Measurements from ENCODE around the gene LACTB.

The LACTB gene

DNA sequence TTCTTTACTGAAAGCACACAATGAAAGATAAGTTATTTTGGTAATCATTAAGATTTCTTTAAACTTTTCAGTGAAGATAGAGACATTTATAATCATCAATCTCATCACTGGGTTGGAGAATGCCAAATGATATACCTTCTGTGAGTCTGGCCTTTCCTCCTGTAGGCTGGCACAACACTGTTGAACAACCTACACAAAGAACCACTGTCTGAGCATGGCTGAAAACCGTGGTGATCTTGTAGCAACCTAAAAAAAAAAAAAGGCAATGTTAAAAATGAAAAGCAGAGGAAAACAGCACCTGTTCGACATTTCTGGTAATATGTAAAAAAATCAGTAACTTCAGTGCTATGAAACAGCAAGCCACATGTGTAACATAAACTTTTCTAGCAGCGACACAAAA is 33.8 kb downstream of the LACTB start:
- H3K4me3 ChIP-seq (ENCODE audit: low read depth, low read length), result peak overlapping the region; percentile 94
- DNase-seq (ENCODE audit: low read depth), result no peak
- TF ChIP-seq, protein P1, sequence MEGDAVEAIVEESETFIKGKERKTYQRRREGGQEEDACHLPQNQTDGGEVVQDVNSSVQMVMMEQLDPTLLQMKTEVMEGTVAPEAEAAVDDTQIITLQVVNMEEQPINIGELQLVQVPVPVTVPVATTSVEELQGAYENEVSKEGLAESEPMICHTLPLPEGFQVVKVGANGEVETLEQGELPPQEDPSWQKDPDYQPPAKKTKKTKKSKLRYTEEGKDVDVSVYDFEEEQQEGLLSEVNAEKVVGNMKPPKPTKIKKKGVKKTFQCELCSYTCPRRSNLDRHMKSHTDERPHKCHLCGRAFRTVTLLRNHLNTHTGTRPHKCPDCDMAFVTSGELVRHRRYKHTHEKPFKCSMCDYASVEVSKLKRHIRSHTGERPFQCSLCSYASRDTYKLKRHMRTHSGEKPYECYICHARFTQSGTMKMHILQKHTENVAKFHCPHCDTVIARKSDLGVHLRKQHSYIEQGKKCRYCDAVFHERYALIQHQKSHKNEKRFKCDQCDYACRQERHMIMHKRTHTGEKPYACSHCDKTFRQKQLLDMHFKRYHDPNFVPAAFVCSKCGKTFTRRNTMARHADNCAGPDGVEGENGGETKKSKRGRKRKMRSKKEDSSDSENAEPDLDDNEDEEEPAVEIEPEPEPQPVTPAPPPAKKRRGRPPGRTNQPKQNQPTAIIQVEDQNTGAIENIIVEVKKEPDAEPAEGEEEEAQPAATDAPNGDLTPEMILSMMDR (IDR thresholded peaks at IDR 0.05; ENCODE audit: low read depth, low read length, missing control alignments), result no peak
- in situ Hi-C loops (cut with HindIII; ENCODE audit: low sequenced_read_pairs), result no loop called here

DNA sequence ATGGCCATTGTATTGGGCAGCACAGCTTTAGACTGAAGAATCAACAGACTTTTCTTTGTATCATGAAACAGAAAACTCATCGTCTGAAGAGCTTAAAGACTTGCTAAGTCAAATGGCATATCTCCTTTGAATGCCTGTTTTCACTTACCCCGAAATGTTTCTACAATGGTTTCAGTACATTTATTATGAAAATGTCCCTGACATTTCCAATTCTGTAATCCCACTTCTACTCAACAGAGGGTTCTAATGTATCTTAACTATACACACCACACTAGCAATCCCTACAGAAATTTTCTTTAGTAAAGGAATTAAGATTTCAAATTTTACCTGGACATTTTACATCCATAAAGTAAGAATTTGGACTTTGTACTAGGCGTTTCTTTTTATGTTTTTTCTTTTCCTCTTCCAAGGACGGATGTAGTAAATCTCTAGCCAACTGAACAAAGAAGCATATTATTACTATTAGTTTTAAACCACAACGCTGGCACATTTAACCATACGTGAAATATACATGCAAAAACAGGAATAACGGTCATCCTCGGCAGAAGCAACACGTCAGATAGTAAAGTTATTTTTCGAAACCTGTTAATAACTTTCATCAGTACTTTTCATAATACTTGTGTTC is 34.5 kb downstream of the LACTB start:
- in situ Hi-C loops (cut with HindIII; ENCODE audit: low sequenced_read_pairs), result no loop called here
- peak overlapping the region; percentile 94 for H3K4me3 ChIP-seq (ENCODE audit: low read depth, low read length)
- TF ChIP-seq, protein P1 (IDR thresholded peaks at IDR 0.05; ENCODE audit: low read depth, low read length, missing control alignments), result no peak
- DNase-seq (ENCODE audit: low read depth), result no peak

DNA sequence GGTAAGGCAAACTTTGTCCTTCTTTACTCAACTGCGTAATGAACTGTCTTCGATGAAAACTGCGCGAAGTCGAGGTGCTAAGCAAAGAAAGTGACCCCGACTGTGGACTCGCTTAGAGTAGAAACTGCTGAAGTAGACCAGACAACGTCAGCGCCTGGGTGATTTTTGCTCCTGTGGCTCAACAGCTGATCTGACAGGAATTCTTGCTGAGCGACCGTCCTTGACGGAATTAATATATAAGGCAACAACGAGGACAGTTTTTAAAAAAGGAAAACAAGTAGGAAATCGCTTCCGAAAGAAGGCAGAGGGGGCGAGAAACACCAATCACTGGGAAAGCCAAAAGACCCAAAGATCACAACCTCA is 35.1 kb downstream of the LACTB start:
- peak overlapping the region; percentile 94 for H3K4me3 ChIP-seq (ENCODE audit: low read depth, low read length)
- TF ChIP-seq, protein P1 (IDR thresholded peaks at IDR 0.05; ENCODE audit: low read depth, low read length, missing control alignments), result no peak
- no peak for DNase-seq (ENCODE audit: low read depth)
- in situ Hi-C loops (cut with HindIII; ENCODE audit: low sequenced_read_pairs), result no loop called here

DNA sequence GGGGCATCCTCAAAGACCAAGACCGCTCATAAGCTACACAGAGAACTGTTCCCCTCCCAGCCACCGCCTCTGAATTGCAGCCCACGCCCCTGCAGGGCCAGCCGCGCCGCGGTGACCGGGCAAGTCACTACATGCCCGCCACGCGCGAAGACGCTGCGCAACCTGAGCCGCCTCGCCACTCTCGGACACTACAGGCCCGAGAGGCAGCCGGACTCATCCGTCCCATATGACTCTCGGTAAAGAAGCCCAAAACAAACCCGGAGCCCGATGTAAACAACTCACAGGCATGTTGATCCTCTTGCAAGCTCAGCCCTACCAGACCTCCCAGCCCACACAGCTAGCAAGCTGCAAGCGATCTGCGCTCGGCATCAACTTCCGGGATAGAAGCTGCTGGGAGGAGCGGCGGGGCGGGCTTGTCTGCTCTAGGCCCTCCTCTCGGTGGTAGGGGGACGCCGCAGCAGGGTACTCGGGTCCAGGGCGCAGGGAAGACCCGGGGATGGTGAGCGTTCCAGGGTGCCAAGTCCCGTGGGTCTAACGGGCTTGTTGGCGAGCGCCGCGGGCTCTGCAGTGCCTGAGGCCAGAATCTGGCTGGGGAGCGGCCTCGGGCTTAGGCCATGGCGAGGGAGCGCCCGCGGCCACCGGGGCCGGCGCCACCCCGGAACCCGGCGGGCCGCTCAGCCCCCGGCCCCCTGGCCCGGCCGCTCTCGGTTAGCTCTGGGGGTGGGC is 35.6 kb downstream of the LACTB start, which contains the start of gene RPS27L:
TSS of gene RPS27L (minus strand) at position 360 of the 726 bp plus-strand sequence. CDS start at position 288, 72 bp downstream.
- TF ChIP-seq, protein P1 (IDR thresholded peaks at IDR 0.05; ENCODE audit: low read depth, low read length, missing control alignments), result no peak
- DNase-seq (ENCODE audit: low read depth), result peak; percentile 81
- H3K4me3 ChIP-seq (ENCODE audit: low read depth, low read length), result peak within 1 kb of the TSS; percentile 94
- in situ Hi-C loops (cut with HindIII; ENCODE audit: low sequenced_read_pairs), result no loop called here

DNA sequence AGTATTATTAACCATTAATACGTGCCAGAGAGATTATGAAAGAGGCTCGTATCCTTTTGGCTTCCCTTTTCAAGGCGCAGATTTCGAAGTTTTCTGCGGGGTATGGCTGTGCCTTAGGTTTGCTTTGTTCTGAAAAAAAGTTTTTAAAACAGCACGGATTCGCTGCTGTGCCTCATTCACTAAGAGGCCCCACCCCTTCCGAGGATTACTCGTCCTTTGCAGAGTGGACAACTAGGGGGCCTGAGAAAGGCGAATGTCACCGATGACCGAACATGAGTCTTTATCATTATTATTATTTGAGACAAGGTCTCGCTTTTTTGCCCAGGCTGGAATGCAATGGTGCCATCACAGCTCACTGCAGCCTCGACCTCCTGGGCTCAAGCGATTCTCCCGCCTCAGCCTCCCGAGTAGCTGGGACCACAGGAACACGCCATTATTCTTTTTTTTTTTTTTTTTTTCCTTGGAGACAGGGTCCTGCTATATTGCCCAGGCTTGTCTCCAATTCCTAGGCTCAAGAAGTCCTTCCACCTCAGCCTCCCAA is 36.3 kb downstream of the LACTB start:
- TF ChIP-seq, protein P1 (IDR thresholded peaks at IDR 0.05; ENCODE audit: low read depth, low read length, missing control alignments), result peak; percentile 25

DNA sequence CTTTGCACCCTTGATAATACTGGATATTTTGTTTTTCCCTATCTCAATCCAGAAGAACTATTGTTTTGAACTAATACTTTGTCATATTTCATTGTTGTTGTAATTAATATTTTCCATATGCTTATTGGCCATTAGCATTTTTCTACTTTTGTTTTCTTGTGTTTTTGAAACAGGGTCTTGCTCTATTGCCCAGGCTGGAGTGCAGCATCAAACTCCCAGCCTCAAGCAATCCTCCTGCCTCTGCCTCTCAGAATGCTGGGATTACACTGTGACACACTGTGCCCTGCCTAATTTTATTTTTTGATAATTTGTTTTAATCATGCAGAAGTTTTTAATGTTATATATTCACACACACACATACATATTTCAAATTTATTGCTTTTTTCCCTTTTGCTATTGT is 39.0 kb downstream of the LACTB start:
- in situ Hi-C loops (cut with HindIII; ENCODE audit: low sequenced_read_pairs), result no loop called here
- no peak for DNase-seq (ENCODE audit: low read depth)
- no peak overlapping the region for H3K4me3 ChIP-seq (ENCODE audit: low read depth, low read length)
- TF ChIP-seq, protein P1 (IDR thresholded peaks at IDR 0.05; ENCODE audit: low read depth, low read length, missing control alignments), result no peak

More for the DNA sequence above, 36.3 kb downstream of the LACTB start:
- in situ Hi-C loops (cut with HindIII; ENCODE audit: low sequenced_read_pairs), result no loop called here
- peak; percentile 53 for DNase-seq (ENCODE audit: low read depth)
- peak overlapping the region; percentile 94 for H3K4me3 ChIP-seq (ENCODE audit: low read depth, low read length)

Data from astrocyte of the cerebellum (primary cell).